Fibroblast of peridontal ligament (primary cell): ENCODE data around the gene KIF18B.

Experiments
- DNase-seq: peaks from one replicate; pipeline ENCODE4 v3.0.0-alpha.2; 2010; ENCODE audit errors: extremely low read depth

Gene KIF18B

GRCh38 chr17:44875761-44876160, 71.8 kb downstream of the KIF18B start:
- no peak for DNase-seq
